CD4-positive, alpha-beta T cell treated with Interferon gamma for 1 hour (primary cell): ENCODE results near the gene VCL.
"Not testable (repeated sequence)": the region's sequence is repeated elsewhere in the genome, so short reads cannot be mapped to it uniquely, and the experiment has no call there.

ENCODE experiments used
- DNase-seq: peaks from one replicate; pipeline ENCODE4 v3.0.0-alpha.2; 2020

Gene VCL

DNA sequence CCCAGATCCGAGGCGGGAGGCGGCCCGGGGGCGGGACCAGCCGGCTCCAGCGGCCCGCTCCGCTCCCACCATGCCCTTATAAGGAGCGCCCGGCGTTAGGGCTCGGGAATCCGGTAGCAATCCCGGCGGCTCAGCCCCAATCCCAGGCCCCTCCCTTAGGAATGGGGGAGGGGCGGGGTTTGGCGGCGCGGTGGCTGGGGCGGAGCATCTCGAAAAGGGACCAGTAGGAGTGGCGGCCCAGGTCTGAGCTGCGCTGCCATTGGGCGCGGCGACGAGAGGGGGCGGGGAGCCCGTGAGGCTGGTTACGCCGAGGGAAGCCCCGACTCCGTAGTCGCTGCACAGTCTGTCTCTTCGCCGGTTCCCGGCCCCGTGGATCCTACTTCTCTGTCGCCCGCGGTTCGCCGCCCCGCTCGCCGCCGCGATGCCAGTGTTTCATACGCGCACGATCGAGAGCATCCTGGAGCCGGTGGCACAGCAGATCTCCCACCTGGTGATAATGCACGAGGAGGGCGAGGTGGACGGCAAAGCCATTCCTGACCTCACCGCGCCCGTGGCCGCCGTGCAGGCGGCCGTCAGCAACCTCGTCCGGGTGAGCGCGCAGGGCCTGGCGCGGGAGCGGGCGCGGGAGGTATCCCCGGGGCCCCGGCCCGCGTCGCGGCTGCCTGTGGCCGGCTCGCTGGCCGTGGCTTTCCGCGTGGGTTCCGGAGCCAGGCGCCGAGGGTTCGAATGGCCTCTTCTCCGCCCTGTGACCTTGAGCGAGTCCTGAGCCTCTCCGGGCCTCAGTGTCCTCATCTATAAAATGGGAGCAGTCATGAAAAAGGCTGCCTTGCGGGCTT is at the start of gene VCL:
Gene VCL, plus strand, starts transcription at position 330 of the 836 bp plus-strand sequence. Its CDS starts 92 bp downstream, at position 422.
- peak; percentile 94 for DNase-seq

GRCh38 chr10:73948947-73949633 is 48.8 kb upstream of the VCL start:
- no peak for DNase-seq

DNA sequence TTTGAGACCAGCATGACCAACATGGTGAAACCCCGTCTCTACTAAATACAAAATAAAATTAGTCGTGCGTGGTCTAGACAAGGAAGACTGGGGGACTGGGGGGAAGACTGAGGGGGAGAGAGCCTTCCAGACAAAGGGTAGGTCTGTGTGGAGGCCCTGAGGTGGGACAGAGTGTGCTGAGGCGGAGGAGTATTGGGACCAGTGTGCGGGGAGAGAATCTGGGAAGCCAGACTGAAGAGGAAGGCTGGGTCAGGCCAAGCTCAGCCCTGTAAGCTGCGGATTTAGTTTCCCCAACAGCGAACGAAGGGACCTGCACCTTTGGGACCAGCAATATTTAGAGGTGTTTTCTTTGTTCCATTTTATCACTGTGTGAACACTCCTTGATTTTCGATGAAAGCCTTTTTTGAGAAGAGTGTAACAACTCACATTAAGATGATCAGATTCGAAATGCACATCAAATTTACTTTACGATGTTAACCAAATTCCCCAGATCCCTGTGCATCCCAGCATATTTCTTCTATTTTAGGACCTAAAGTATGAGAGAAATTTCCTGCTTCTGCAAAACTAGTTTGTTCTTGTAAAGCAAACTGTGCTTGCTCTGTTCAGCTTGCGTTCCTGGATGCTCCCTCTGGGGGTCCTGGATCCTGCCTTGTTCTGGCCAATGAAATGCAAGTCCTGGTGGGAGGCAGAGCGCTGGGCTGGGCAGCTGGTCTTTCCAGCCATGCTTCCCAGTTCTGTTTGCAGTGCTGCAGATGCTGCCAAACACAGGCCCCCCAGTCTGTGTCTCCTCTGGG is 47.6 kb upstream of the VCL start:
- DNase-seq: no peak

DNA sequence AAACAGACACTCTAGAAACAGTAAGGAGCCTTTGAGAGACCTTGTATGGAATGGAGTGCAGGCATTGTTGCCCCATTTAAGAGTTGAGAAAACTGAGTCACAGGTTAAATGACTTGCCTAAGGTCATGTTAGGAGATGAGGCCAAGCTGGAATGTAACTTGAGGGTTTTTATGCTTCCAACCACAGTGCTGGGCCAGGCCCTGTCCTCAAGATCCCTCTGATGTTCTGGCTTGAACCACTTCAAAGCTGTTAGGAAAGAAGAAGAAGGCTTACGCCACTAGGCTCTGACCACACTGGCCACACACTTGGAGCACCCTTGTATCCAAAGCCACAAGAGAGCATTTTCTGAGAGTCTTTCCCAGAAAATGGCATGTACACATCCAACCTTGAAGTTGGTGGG is 44.3 kb upstream of the VCL start:
- no peak for DNase-seq

DNA sequence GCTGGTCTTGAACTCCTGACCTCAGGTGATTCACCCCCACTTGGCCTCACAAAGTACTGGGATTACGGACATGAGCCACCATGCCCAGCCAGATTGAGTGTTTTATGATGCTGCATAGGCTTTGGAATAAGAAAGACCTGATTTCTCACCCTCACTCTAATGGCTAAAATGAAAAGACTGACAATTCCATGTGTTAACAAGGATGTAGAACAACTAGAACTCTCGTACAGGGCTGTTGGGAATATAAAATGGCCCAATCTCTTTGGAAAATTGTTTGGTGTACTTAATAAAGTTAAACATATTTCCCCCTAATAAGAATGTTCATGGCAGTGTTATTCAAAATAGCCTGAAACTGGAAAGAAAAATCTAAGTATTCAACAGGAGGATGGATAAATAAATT is 43.2 kb upstream of the VCL start:
- DNase-seq: no peak

DNA sequence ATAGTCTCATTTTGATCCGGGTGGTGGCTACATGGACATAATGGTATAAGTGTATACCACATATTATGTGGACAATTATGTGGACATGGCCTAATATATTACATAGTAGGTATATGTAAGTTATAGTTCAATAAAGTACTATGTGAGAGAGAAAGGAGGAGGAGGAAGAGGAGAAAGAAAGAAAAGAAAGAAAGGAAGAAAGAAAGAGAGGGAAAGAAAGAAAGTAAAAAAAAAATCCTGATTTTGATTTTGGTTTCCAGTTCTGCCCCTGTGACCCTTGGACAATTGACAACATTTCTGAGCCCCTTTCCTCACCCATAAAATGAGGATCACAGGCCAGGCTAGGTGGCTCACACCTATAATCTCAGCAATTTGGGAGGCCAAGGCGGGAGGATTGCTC is 42.2 kb upstream of the VCL start:
- no peak for DNase-seq

- peak; percentile 33 for DNase-seq
Observed at GRCh38 chr10:73956476-73957359, 41.2 kb upstream of the VCL start.

- no peak for DNase-seq
Observed at GRCh38 chr10:73959484-73960243, 38.3 kb upstream of the VCL start.

DNA sequence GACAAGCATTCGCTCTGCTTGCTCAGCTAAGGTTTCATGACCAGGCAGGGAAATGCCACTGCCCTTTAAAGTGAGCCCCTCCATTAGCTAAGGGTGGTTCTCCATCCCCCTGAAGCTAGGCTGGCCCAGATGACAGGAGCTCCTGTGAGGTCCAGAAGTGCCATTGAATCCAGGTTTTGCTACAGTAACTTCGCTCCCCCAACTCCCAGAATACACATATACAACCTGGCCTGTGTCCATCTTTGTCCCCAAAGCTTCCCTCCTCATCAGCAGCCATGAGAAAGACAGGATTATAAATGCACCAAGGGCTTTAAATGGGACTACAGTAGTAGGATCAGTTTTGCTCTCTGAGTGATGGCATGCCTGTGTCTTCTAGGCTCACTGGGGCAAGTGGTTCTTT is 35.5 kb upstream of the VCL start:
- DNase-seq: no peak

- not testable (repeated sequence) for DNase-seq
Observed at GRCh38 chr10:73963533-73963932, 34.4 kb upstream of the VCL start.

DNA sequence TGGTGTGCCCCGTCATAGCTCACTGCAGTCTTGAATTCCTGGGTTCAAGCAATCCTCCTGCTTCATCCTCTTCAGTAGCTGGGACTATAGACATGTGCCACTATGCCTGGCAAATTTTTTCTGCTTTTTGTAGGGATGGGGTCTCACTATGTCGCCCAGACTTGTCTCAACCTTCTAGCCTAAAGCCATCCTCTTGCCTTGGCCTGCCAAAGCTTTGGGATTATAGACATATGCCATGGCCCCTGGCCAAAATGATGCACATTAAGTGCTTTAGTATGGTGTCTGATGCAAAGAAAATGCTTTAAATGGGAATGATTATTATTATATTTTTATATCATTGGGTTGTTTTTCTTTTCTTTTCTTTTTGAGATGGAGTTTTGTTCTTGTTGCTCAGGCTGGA is 33.2 kb upstream of the VCL start:
- no peak for DNase-seq

- not testable (repeated sequence) for DNase-seq
Observed at GRCh38 chr10:73965267-73965889, 32.5 kb upstream of the VCL start.

DNA sequence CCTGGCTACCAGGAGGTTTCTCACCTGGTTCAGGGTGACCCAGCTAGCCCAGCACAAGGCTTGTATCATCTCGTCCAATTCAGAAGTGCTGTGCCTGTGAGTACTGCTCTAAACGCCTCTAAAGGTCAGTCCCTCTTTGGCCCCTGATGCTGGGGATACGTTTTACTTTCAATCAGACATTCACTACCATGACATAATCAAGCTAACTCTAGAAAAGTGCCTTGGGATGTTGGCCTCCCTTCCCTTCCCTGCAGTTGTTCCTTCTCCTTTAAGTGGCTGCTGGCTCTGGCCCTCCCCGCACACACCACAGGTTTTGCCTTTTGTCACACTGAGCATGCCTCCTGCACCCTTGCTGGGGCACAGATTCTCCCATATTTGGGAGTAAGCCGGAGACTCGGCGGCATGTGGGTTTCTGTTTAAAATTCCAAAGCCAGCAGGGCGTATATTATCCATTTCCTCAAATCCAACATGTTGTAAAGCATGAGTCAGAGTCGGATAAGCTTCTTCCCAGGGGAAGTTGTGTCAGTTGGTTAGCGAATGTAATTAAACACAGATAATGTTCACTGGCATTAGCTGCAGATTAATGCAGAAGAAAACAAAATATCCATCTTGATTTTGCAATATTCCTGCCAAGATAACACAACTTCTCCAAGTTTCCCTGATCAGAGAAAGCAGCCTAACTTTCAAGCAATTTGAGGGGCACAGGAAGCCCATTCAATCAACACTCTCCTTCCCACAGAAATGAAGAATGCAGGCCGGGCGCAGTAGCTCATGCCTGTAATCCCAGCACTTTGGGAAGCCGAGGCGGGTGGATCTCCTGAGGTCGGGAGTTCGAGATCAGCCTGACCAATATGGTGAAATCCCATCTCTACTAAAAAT is 31.8 kb upstream of the VCL start:
- no peak for DNase-seq

- no peak for DNase-seq
Observed at GRCh38 chr10:73967022-73967429, 30.9 kb upstream of the VCL start.

DNA sequence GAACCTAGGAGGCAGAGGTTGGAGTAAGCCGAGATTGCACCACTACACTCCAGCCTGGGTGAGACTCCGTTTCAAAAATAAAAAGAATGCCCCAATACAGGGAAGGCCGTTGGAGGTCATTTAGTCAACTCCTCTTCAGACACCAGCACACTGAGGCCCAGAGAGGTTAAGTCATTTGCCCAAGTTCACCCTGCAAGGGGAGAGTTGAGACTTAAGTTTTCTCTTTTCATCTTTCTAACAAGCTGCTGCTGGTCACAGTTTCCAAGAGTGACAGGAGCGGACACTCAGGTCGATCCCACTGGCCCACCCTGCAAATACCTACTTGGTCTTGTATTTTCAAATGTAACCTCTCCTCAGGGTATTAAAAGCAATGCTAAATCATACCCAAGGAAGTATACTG is 30.4 kb upstream of the VCL start:
- DNase-seq: no peak

DNA sequence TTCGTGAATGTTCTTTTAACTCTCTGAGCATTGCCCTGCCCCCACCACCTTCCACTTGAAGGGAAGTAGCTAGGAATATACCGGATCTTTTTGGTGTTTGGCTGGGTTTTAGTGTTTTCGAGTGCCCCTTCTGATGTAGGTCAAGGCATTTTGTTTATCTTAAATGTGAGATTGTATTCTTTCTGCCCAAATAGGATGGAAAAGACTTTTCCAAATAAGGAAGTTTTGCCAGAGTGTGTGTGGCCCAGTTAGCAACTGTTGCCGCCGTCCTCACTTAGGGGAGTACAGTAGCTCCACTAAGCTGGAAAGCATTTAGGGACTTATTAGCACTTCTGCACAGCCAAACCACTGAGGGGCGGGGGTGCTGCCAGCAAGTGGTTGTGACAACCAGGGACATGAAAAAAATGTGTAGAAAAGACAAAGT is 29.8 kb upstream of the VCL start:
- DNase-seq: no peak

- DNase-seq: no peak
Observed at GRCh38 chr10:73969224-73969841, 28.6 kb upstream of the VCL start.

GRCh38 chr10:73970845-73971244 is 27.1 kb upstream of the VCL start:
- DNase-seq: no peak

GRCh38 chr10:73971636-73972354 is 26.1 kb upstream of the VCL start:
- DNase-seq: no peak
